Ovary (tissue), 3 donors: ENCODE data around the gene WWOX.

ENCODE experiments used
- CTCF ChIP-seq, 3 donors: fragments of 450-650 bp in 2 of 3; fragments of 200-600 bp in 1 of 3; IDR thresholded peaks; one replicate each; pipeline versions ENCODE4 v1.5.1 to v1.8.0; 2016 to 2022; ENCODE audit warnings: antibody characterized with exemption in 3 of 3, mild to moderate bottlenecking in 1 of 3
- EP300 ChIP-seq: sonication (generic); formaldehyde crosslinking; IDR thresholded peaks from one replicate; pipeline ENCODE4 v1.6.1; 2017; ENCODE audit warnings: antibody characterized with exemption
- POLR2A ChIP-seq: fragments of 450-650 bp; IDR thresholded peaks from one replicate; pipeline ENCODE4 v1.6.1; 2017; ENCODE audit warnings: antibody characterized with exemption, mild to moderate bottlenecking, moderate library complexity
- donor health status: DM: no; HTN: no; CAD: no.

- TF ChIP-seq POLR2A (no peak), CTCF (IDR thresholded peaks at IDR 0.05) (no peak), EP300 (no peak)
These were observed 18.1 kb upstream of the WWOX start for GRCh38 chr16:78081341-78081740.
